ENCODE data around the gene SOX21. TPM values are rescaled to one million over a fixed set of nuclear protein-coding genes. Genes with fewer than 3 reads are reported as not detected.

SOX21 gene
- polyA plus RNA-seq, 1 donor from 2014 or later: 0.35 TPM

GRCh38 chr13:94759120-94759728 lies 46.9 kb upstream of the SOX21 start:
- peaks cover 4% of the 10 kb centered on the region for H3K9me3 ChIP-seq (ENCODE audit: low read length)
- no peaks in the 10 kb centered on the region for H3K27me3 ChIP-seq (ENCODE audit: insufficient read depth, low read depth, low read length)
- H3F3A ChIP-seq (ENCODE audit: insufficient read depth, low read length, poor library complexity, severe bottlenecking): no peaks in the 10 kb centered on the region
- no peak overlapping the region for H2AFZ ChIP-seq (ENCODE audit: low read depth, low read length)
- H3K4me2 ChIP-seq (ENCODE audit: low read length): no peak overlapping the region
- no peak overlapping the region for H3K9ac ChIP-seq (ENCODE audit: low read length)
- no peaks in the 10 kb centered on the region for H3K9me2 ChIP-seq (ENCODE audit: insufficient read depth, low read length)
- no peaks in the 10 kb centered on the region for H3K36me3 ChIP-seq (ENCODE audit: insufficient read depth, low read length)
- no peaks in the 10 kb centered on the region for H3K79me2 ChIP-seq (replicated peaks; ENCODE audit: insufficient read depth, low read length)
- H4K20me1 ChIP-seq (ENCODE audit: insufficient read depth): no peaks in the 10 kb centered on the region
- H3K4me3 ChIP-seq (ENCODE audit: low read length): no peak overlapping the region
- no peak overlapping the region for H3K27ac ChIP-seq (ENCODE audit: low read length)
- no peak for TF ChIP-seq REST (IDR thresholded peaks at IDR 0.05; ENCODE audit: borderline replicate concordance)
- no peak for TF ChIP-seq RAD21 (conservative IDR thresholded peaks at IDR 0.05)
- no peak for TF ChIP-seq EP300 (conservative IDR thresholded peaks at IDR 0.05; ENCODE audit: poor library complexity, severe bottlenecking)
- TF ChIP-seq MXI1 (conservative IDR thresholded peaks at IDR 0.05; ENCODE audit: poor library complexity, severe bottlenecking): no peak
- TF ChIP-seq CTCF (IDR thresholded peaks at IDR 0.05; ENCODE audit: poor library complexity, severe bottlenecking): no peak
- TF ChIP-seq EZH2 (IDR thresholded peaks at IDR 0.05; ENCODE audit: borderline replicate concordance, insufficient read depth, low read length, poor library complexity, severe bottlenecking): no peak
- TF ChIP-seq POLR2AphosphoS5 (IDR thresholded peaks at IDR 0.05): no peak
- no peak for TF ChIP-seq TAF1 (IDR thresholded peaks at IDR 0.05; ENCODE audit: low read depth)
- TF ChIP-seq SMC3 (conservative IDR thresholded peaks at IDR 0.05; ENCODE audit: poor library complexity): no peak

GRCh38 chr13:94758436-94758960 lies 46.2 kb upstream of the SOX21 start:
- no peaks in the 10 kb centered on the region for H4K20me1 ChIP-seq (ENCODE audit: insufficient read depth)
- H3K27ac ChIP-seq (ENCODE audit: low read length): no peak overlapping the region
- no peak overlapping the region for H3K4me2 ChIP-seq (ENCODE audit: low read length)
- H3K9me3 ChIP-seq (ENCODE audit: low read length): peaks cover 4% of the 10 kb centered on the region
- no peak overlapping the region for H3K4me3 ChIP-seq (ENCODE audit: low read length)
- no peak overlapping the region for H2AFZ ChIP-seq (ENCODE audit: low read depth, low read length)
- H3F3A ChIP-seq (ENCODE audit: insufficient read depth, low read length, poor library complexity, severe bottlenecking): no peaks in the 10 kb centered on the region
- TF ChIP-seq POLR2AphosphoS5 (IDR thresholded peaks at IDR 0.05): no peak
- TF ChIP-seq REST (IDR thresholded peaks at IDR 0.05; ENCODE audit: borderline replicate concordance): no peak
- no peak for TF ChIP-seq TAF1 (IDR thresholded peaks at IDR 0.05; ENCODE audit: low read depth)
- TF ChIP-seq EP300 (conservative IDR thresholded peaks at IDR 0.05; ENCODE audit: poor library complexity, severe bottlenecking): no peak
- H3K79me2 ChIP-seq (replicated peaks; ENCODE audit: insufficient read depth, low read length): no peaks in the 10 kb centered on the region
- no peaks in the 10 kb centered on the region for H3K9me2 ChIP-seq (ENCODE audit: insufficient read depth, low read length)
- no peaks in the 10 kb centered on the region for H3K36me3 ChIP-seq (ENCODE audit: insufficient read depth, low read length)
- H3K27me3 ChIP-seq (ENCODE audit: insufficient read depth, low read depth, low read length): no peaks in the 10 kb centered on the region
- no peak overlapping the region for H3K9ac ChIP-seq (ENCODE audit: low read length)
